Vagina (tissue), 2 donors: ENCODE measurements around the gene CHAF1A. TPM values are rescaled to one million over a fixed set of nuclear protein-coding genes. Genes with fewer than 3 reads are reported as not detected.

Experiments used
- DNase-seq, 2 donors: peaks; one replicate each; pipeline ENCODE4 v3.0.0-alpha.2; 2017; ENCODE audit errors: extremely low spot score in 2 of 2
- H3K27ac ChIP-seq: fragments of 200-600 bp; sonication (generic); one replicate; pipeline ENCODE4 v1.5.1; 2019
- H3K27me3 ChIP-seq: fragments of 200-600 bp; sonication (generic); one replicate; pipeline ENCODE4 v1.5.1; 2019
- H3K36me3 ChIP-seq, 2 donors: fragments of 200-600 bp; sonication (generic); one replicate each; pipeline ENCODE4 v1.5.1; 2017 to 2019
- H3K4me1 ChIP-seq: fragments of 200-600 bp; sonication (generic); one replicate; pipeline ENCODE4 v1.5.1; 2019
- H3K4me3 ChIP-seq, 2 donors: fragments of 200-600 bp; sonication (generic); 1 replicate in 1 of 2; 2 replicates in 1 of 2; pipeline ENCODE4 v1.5.1; 2016 to 2019
- H3K9me3 ChIP-seq: fragments of 200-600 bp; sonication (generic); one replicate; pipeline ENCODE4 v1.5.1; 2019
- POLR2A ChIP-seq, 2 donors: fragments of 450-650 bp; IDR thresholded peaks; one replicate each; pipeline ENCODE4 v1.6.1; 2017; ENCODE audit warnings: antibody characterized with exemption in 2 of 2, mild to moderate bottlenecking in 2 of 2, moderate library complexity in 2 of 2
- POLR2AphosphoS5 ChIP-seq, 2 donors: sonication (generic); formaldehyde crosslinking; IDR thresholded peaks; one replicate each; pipeline ENCODE4 v1.9.0; 2017; ENCODE audit warnings: antibody characterized with exemption in 2 of 2, mild to moderate bottlenecking in 2 of 2, low read depth in 1 of 2; ENCODE audit not compliant: insufficient read depth in 1 of 2
- intact Hi-C: fragments of 100-400 bp; cut with DNase I; formaldehyde crosslinking; loops from one replicate; pipeline ENCODE4 v1.15.1; 2023
- total RNA-seq: library from RNA; depleted of rRNA; stranded (reverse); fragments of >200 nt; gene quantifications from one replicate; pipeline ENCODE4 v1.2.3, GENCODE V29; 2016
- TF ChIP-seq, protein P1 (sequence below), 3 experiments: fragments of 450-650 bp in 2 of 3; fragments of 200-600 bp in 1 of 3; sonication (generic) in 1 of 3; IDR thresholded peaks; one replicate each; pipeline ENCODE4 v1.5.1; 2017 to 2019; ENCODE audit warnings: antibody characterized with exemption in 3 of 3, mild to moderate bottlenecking in 2 of 3, moderate library complexity in 2 of 3

Gene CHAF1A
- total RNA-seq, 1 donor from 2014 or later = 21.4 TPM

DNA sequence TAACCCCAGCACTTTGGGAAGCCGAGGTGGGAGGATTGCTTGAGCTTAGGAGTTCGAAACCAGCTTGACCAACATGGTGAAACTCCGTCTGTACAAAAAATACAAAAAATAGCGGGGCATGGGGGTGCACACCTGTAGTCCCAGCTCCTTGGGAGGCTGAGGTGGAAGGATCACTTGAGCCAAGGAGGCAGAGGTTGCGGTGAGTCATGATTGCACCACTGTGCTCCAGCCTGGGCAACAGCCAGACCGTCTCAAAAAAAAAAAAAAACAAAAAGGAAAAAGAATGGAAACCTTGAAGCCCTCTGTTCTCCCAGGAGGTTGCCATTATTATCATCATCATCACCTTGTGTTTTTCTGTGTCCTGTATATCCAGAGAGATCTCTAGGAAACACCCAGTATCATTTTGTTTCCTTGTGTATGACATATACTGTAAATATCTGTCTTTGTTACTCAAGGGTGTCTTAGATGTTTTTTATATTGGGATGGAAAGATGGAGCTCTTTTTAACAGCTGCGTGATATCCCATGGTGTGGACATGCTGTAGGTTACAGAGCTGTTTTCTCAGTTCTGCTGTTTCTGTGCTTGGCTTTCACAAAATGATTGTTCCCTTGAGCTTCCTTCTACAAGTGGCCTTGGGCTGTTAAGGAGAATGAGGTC lies 11.8 kb downstream of the CHAF1A start:
- Histone ChIP-seq H3K4me3 (no peak overlapping the region), H3K9me3 (no peaks in the 10 kb centered on the region), H3K36me3 (no peaks in the 10 kb centered on the region), H3K4me1 (no peaks in the 10 kb centered on the region), H3K27ac (no peak overlapping the region), H3K27me3 (no peaks in the 10 kb centered on the region)
- TF ChIP-seq POLR2A (IDR thresholded peaks at IDR 0.05) = no peak
- TF ChIP-seq POLR2AphosphoS5 (IDR thresholded peaks at IDR 0.05; ENCODE audit: insufficient read depth in 1 of 2, low read depth in 1 of 2) = no peak
- TF ChIP-seq, protein P1, sequence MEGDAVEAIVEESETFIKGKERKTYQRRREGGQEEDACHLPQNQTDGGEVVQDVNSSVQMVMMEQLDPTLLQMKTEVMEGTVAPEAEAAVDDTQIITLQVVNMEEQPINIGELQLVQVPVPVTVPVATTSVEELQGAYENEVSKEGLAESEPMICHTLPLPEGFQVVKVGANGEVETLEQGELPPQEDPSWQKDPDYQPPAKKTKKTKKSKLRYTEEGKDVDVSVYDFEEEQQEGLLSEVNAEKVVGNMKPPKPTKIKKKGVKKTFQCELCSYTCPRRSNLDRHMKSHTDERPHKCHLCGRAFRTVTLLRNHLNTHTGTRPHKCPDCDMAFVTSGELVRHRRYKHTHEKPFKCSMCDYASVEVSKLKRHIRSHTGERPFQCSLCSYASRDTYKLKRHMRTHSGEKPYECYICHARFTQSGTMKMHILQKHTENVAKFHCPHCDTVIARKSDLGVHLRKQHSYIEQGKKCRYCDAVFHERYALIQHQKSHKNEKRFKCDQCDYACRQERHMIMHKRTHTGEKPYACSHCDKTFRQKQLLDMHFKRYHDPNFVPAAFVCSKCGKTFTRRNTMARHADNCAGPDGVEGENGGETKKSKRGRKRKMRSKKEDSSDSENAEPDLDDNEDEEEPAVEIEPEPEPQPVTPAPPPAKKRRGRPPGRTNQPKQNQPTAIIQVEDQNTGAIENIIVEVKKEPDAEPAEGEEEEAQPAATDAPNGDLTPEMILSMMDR (IDR thresholded peaks at IDR 0.05) = no peak
- no peak for DNase-seq
- intact Hi-C loops = no loop called here

DNA sequence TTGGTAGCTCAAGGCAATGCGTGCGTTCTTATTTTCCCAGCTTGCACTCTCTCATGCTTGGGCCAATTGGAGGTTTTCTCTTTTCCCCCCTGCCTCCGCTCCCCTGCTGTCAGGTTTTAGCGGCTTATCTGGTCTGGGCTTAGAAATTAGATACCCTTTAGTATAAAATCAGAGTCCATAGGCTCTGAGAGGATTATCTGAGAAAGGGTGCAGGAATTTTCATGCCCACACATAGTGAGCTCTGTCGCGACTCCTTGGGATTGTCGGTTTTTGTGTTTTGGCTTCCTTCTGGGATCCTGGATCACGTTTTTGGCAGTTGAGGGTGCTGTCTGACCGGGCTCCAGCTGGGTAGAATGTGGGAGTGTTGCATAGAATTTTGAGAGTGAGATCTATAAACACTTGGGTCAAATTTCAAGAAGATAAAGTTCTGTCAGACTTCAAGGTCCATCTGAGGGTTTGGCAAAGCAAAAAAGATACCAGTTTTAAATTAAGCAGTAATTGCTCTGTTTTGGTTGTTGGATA lies 12.4 kb downstream of the CHAF1A start:
- intact Hi-C loops = no loop called here
- Histone ChIP-seq H3K27me3 (no peaks in the 10 kb centered on the region), H3K27ac (peak overlapping the region; percentile 4), H3K4me1 (no peaks in the 10 kb centered on the region), H3K36me3 (no peaks in the 10 kb centered on the region), H3K9me3 (no peaks in the 10 kb centered on the region), H3K4me3 (no peak overlapping the region)
- no peak for TF ChIP-seq POLR2AphosphoS5 (IDR thresholded peaks at IDR 0.05; ENCODE audit: insufficient read depth in 1 of 2, low read depth in 1 of 2)
- TF ChIP-seq, protein P1 (IDR thresholded peaks at IDR 0.05) = no peak
- no peak for TF ChIP-seq POLR2A (IDR thresholded peaks at IDR 0.05)
- DNase-seq = no peak

DNA sequence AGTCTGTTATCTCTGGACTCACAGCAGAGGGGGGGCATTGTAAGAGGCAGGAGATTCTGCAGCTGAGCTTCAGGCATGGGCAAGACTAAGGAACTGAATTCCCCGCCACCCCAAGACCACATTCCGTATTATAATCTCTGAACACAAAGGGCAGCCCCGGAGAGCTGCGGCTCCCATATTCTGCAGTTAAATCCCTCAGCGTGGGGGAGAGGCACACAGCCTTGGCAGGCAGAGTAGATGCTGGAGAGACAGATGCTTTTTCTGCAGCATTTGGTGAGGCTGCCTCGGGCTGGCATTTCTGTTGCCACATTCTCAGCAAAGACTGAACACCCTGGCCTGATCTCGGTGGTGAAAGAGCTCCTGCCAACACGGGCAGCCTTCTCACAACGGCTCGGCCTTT lies 12.9 kb downstream of the CHAF1A start:
- H3K27me3 ChIP-seq = no peaks in the 10 kb centered on the region
- no peaks in the 10 kb centered on the region for H3K36me3 ChIP-seq
- H3K9me3 ChIP-seq = no peaks in the 10 kb centered on the region
- no peak for TF ChIP-seq POLR2AphosphoS5 (IDR thresholded peaks at IDR 0.05; ENCODE audit: insufficient read depth in 1 of 2, low read depth in 1 of 2)
- TF ChIP-seq, protein P1 (IDR thresholded peaks at IDR 0.05) = no peak
- no peak for TF ChIP-seq POLR2A (IDR thresholded peaks at IDR 0.05)
- intact Hi-C loops = no loop called here
- no peak for DNase-seq
- H3K4me3 ChIP-seq = no peak overlapping the region
- H3K27ac ChIP-seq = peak overlapping the region; percentile 4
- H3K4me1 ChIP-seq = no peaks in the 10 kb centered on the region

DNA sequence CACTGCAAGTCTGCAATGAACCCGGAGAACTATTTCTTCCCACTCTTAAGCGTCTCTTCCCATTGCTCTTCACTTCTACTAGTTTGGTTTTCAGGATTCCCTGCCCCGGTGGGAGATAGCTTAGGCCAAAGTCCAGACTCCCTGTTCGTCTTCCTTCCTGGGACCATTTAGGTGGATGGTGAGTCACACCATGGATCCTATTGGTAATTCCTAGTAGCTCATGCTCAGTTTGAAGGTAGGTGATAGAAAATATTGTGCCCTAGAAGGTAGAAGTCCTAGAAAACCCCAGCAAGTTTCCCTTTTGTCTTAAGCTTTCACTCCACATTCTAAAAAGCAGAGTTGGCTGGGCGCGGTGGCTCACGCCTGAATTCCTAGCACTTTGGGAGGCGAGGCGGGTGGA lies 13.8 kb downstream of the CHAF1A start:
- Histone ChIP-seq H3K4me3 (no peak overlapping the region), H3K27me3 (no peaks in the 10 kb centered on the region), H3K36me3 (no peaks in the 10 kb centered on the region), H3K4me1 (peaks cover 5% of the 10 kb centered on the region), H3K27ac (no peak overlapping the region), H3K9me3 (no peaks in the 10 kb centered on the region)
- intact Hi-C loops = no loop called here
- TF ChIP-seq, protein P1 (IDR thresholded peaks at IDR 0.05) = no peak
- TF ChIP-seq POLR2A (IDR thresholded peaks at IDR 0.05) (no peak), POLR2AphosphoS5 (IDR thresholded peaks at IDR 0.05; ENCODE audit: insufficient read depth in 1 of 2, low read depth in 1 of 2) (no peak)
- no peak for DNase-seq

DNA sequence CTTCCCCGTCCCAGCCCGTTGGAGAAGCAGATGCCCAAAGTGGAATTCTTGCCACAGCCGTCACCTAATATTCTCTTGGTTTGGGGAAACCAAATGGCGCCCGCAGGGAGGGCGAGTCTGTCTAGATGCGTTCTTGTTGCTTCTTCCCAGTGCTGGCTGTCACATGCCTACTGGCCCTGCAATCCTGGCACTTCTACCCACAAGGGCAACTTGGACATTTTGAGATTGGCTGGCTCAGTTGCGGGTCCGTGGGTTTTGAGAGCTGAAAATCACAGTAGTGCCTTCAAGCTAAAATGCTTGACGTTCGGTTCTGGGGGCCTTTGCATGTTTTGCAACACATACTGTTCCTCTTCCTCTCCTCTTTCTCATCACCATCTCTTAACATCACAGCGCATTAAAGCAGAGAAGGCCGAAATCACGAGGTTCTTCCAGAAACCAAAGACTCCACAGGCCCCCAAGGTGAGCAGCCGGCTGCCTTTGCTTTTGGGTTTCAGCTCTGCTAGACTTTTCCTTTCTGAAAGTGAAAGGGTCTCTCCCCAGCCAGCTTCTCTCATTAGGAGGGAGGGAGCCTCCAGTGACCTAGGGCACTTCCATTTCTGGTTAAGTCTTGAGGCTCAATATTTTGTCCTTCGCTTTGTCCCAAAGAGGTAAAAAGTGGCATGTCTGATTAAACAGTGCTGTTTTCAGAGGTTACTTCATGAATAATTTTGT lies 21.1 kb downstream of the CHAF1A start:
- H3K4me3 ChIP-seq = no peak overlapping the region
- H3K27me3 ChIP-seq = no peaks in the 10 kb centered on the region
- no peaks in the 10 kb centered on the region for H3K36me3 ChIP-seq
- H3K4me1 ChIP-seq = peaks cover 5% of the 10 kb centered on the region
- no peak for DNase-seq
- intact Hi-C loops = no loop called here
- H3K27ac ChIP-seq = no peak overlapping the region
- TF ChIP-seq POLR2A (IDR thresholded peaks at IDR 0.05) = no peak
- TF ChIP-seq POLR2AphosphoS5 (IDR thresholded peaks at IDR 0.05; ENCODE audit: insufficient read depth in 1 of 2, low read depth in 1 of 2) = no peak
- TF ChIP-seq, protein P1 (IDR thresholded peaks at IDR 0.05) = no peak
- H3K9me3 ChIP-seq = no peaks in the 10 kb centered on the region
